RPMI7951 (cell line): Measurements from ENCODE around the gene RBPJ. TPM values are rescaled to one million over a fixed set of nuclear protein-coding genes. Genes with fewer than 3 reads are reported as not detected.
"Not testable (repeated sequence)": the region's sequence is repeated elsewhere in the genome, so short reads cannot be mapped to it uniquely, and the experiment has no call there.

Experiments
- DNase-seq: peaks from one replicate; pipeline ENCODE4 v3.0.0-alpha.2; 2012; ENCODE audit warnings: low read depth
- total RNA-seq: library from RNA; depleted of rRNA; stranded (reverse); fragments of >200 nt; shearing (Covaris generic); gene quantifications from 2 replicates; pipeline ENCODE4 v1.2.3, GENCODE V29; 2014

The RBPJ gene
- total RNA-seq, 1 experiment from 2014 or later, result 92.3 TPM

- peak; percentile 85 for DNase-seq
Measured at GRCh38 chr4:26342328-26343037, 21.7 kb downstream of the RBPJ start.

DNA sequence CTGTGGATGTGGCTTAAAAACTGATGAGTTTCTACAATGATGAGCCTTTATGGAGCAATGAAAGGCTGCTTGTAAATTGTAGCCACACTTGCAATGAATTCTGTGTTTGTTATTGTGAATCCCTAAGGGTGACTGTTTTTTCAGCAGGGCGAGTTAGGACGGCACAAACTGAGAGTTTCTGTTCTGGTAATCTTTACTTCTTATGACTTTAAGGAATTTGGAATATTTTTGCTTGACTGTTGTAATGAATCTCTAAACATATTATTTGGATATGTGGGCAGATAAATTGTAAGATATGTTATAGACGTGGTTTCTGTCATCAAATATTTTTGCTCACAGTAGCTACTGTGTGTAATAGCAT, 22.2 kb downstream of the RBPJ start:
- peak; percentile 35 for DNase-seq

DNA sequence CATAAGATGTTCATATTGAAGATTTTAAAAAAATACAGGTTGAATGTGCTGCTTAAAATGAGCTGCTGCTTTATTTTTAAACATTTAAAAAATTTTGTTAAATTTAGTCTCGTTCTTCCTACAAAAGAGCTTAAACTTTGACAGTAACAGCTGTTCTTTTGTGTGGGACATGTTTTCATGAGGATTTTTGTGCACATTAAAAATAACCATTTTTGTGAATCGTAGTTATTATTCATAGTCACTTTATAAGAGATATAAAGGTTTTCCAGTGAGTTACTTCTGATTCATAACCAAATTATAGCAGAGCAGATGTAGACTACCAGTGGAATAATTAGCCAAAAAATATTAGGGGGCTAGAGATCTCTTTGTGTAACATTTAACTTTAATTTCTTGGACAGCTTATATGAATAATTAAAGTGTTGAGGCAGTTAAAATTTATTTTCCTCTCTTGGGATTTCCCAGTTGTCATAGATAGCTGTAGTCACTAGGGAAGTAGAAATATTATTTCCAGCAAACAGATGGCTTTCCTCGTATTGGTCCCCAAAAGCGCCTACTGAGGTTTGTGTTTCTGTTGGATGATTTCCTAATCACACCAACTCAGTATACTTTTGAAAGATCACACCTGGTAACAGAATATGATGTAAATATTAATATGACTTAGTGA, 24.2 kb downstream of the RBPJ start:
- no peak for DNase-seq

- no peak for DNase-seq
Measured at GRCh38 chr4:26345565-26345938, 24.7 kb downstream of the RBPJ start.

DNA sequence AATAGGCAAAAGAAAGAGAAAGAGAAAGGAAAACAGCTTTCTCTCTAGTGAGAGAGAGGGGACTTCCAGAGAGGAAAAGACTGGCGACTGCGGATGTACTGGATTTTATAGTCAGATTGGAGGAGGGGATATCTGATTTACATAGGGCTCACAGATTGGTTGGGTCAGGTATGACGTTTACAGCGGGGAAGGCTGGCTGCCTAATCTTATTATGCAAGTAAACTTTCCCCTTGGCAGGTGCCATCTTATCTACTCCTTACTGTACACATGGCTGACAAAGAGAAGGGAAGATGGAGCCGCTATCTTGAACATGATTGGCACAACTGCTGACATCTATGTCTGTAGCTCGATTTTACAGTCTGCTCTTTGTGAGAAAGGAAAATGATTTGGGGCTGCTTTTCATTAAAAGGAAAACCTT, 25.4 kb downstream of the RBPJ start:
- no peak for DNase-seq

DNA sequence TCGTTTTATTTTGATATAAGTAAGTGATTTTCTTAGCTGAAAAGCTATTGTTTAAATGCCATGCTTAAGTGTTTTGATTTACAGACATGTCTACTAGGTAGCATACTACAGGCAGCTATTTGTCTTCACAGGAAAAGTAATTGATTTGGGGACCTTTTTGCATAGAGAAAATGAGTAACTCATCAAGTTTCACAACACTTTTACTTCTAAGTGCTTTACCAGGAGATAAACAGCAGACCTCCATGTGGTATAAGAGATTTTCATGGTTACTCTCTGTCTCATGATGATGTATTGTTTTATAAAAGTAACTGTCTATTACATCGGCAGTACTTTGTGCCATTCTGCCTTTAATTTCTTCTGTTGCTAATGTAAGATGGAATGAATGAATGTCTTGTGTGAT, 28.7 kb downstream of the RBPJ start:
- DNase-seq, result no peak

DNA sequence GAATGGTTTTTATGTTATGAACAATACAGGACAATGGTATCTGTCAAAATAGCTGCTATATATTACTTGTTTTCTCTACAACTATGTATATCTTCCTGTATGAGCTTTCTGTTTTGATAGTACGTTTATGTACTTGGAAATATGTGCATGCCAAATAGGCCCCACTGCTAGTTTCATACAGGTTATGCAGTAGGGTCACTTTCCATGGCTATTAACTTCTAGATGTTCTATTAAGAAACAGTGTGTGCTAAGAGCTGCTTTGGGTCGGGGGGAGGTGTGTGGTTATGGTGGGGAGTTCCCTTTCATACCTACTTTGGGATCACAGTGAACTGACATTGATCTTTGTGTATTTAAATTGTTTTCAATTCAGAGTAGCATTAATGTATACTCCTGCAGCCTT, 30.9 kb downstream of the RBPJ start:
- DNase-seq, result no peak

DNA sequence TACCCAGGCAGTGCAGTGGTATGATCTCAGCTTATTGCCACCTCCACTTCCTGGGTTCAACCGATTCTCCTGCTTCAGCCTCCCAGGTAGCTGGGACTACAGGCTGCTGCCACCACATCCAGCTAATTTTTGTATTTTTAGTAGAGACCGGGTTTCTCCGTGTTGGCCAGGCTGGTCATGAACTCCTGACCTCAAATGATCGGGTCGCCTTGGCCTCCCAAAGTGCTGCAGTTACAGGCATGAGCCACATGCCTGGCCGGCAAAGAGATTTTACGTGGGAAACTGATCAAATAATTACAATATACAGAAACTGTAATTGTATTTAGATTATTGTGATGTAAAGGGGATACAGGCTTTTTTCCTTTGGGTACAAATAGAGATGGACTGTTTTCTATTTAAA, 33.7 kb downstream of the RBPJ start:
- no peak for DNase-seq

- DNase-seq, result no peak
Measured at GRCh38 chr4:26355392-26356052, 34.7 kb downstream of the RBPJ start.

- DNase-seq, result no peak
Measured at GRCh38 chr4:26356081-26356501, 35.3 kb downstream of the RBPJ start.

- not testable (repeated sequence) for DNase-seq
Measured at GRCh38 chr4:26359521-26359920, 38.7 kb downstream of the RBPJ start.

DNA sequence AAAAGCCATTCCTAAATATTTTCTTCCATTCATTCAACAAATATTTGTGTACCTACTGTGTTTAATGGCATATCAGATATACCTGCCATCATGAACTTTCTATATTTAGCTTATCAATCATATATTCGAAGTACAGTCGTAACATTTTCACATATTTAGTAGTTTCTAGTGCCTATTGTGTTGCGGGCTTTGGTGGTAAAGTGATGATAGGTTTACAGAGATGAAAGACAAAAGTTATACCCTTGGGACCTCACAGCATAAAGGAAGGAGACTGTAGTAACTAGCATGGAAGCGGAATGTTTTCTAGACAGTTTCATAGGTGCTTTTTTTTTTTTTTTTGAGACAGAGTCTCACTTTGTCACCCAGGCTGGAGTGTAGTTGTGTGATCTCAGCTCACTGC, 39.5 kb downstream of the RBPJ start:
- DNase-seq, result no peak

DNA sequence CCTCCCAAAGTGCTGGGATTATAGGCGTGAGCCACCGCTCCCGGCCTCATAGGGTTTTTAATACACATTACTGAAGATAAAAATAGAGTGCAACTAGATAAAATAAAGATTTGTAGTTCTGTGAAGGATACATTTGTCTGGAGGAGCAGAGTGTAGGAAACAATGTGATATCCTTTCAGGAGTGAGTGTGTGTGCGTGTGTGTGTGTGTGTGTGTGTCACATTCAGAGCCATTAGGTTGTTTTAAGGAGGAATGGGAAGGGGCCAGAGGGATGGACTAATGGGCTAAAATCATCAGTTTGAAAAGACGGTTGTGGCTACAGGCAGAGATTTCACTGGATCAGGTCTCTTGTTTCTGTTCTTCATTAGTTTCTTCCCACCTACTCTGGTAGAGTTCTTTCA, 40.0 kb downstream of the RBPJ start:
- DNase-seq, result no peak

DNA sequence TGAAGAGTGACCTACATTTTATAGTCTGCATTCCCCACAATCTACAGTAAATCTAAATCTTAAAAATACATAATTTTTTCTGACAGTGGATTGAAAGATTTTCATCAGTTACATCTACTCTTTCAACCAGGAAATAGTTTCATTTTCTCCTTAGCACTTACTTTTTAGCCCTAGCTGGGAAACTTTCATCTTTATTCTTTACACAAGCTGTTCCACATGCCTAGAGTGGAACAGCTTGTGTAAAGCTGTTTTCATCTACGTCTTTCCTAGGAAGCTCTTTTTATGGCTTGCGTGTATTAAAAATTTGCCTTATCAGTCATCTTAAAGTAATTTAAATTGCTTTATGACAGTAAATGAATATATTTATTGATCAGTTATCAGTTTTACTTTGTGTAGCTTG, 40.5 kb downstream of the RBPJ start:
- no peak for DNase-seq

DNA sequence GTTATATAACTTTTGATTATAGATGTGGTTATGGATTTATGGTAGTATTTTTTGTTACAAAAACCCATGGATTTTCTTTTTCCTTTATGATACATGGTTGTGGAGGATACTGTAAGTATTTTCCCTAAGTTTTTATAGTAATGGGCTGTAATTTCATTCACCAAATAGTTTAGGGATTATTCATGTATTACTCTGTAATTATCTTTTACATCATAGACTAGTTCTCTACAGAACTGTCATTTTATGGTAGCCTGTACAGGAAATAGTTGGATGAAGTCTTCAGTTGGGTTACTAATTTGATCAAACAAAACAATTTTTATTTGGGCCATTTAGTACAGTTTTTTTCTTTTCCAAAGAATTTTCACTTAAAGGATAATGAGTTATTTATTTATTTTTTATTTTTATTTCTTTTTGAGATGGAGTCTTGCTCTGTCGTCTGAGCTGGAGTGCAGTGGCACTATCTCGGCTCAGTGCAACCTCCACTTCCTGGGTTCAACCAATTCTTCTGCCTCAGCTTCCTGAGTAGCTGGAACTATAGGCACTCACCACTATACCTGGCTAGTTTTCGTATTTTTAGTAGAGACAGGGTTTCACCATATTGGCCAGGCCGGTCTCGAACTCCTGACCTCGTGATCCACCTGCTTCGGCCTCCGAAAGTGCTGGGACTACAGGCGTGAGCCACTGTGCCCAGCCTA, 42.1 kb downstream of the RBPJ start:
- DNase-seq, result no peak

DNA sequence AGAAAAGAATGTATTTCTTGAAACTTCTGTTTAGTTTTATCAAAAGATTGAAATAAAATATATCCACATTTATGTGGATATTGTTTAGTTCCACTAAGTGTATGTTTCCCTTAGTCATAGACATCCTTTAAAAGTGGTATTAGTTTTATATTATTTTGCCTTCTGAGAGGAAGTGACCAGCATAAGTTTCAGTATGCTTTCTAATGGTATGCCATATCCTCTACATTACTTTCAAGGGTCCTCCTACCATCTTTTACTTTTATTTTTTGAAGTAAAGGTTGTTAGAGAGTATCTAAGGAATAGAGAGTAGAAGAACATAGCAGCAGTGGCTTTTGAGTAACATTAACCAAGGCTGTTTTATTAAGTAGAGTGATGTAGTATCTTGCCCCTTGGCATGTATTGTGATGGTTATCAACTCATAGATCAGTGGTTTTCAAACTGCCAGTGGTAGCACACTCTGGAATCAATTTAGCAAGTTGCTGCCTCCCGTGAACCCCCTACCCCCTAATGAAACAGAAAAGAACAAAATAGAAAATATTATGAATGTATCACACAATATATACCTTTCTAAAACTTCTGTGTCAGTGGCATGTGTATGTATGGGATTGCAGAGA, 44.8 kb downstream of the RBPJ start:
- no peak for DNase-seq

GRCh38 chr4:26367811-26368210, 47.0 kb downstream of the RBPJ start:
- no peak for DNase-seq

- peak; percentile 32 for DNase-seq
Measured at GRCh38 chr4:26368685-26369084, 47.9 kb downstream of the RBPJ start.

- DNase-seq, result no peak
Measured at GRCh38 chr4:26369132-26369531, 48.3 kb downstream of the RBPJ start.

DNA sequence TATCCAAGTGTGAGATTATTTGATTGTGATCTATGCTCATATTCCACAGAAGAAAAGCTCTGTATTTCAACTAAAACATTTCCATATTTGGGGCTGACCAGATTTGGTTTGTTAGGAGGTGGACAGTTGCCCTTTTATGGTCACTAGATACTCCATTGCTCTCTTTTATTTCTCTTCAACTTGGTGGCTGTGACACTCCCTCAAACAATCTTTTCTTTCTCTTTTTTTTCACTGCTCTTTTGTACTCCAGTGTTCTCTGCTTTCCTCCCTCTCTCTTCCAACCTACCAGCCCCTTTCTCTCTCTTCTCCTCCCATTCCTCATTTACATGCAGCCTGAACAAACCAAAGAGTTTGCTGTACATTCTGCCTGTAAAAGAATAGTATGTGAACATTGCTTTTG, 48.8 kb downstream of the RBPJ start:
- peak; percentile 32 for DNase-seq

DNA sequence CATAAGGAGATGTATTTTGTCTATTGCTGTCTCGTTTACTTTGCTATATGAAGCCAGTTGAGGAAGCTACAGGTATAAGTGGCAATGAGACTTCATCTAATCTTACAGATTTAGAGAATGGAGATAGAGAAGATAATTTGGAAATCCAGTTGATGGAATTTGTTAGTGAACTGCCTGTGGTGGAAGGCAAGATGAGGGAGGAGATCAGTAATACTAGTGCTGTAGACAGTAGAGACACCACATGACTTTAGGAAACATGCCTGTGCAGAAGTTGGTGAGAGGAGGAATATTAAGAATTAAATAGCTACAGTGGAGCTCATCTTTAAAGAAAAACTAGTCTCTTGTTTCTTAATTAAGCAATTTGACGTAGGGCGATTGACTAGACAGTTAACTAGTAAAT, 51.3 kb downstream of the RBPJ start:
- DNase-seq, result no peak

DNA sequence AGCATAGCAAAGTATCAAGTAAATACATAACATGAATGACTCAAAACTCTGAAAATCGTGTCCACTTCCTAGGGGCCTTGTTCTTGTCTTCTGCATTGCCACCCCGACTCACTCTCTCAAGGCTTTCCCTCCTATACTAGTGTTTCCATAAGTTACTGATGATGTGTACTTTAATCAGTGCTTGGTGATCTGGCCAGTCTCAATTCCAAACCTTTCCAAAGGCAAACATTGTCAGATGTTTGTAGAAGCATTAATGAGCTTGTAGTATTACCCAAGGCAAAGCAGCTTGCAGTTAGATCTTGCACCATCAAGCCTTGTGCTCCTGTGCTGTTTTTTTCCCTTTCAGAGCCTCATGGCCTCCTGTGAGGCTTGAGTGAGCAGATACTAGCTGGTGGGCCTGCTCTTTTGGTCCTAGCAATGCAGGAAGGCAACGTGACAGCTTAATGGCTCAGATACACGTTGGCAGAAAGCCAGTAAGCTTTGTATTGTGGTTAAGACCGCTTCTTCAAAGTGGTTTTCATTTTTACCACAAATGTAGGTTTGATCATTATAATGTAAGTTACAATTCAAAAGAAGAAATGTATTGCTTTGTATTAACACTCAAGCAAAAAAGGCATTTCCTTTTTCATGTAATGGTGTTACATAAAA, 51.8 kb downstream of the RBPJ start:
- DNase-seq, result peak; percentile 84
